HepG2 (cell line): ENCODE data around the gene ANKZF1. TPM values are rescaled to one million over a fixed set of nuclear protein-coding genes. Genes with fewer than 3 reads are reported as not detected.
A peak's percentile ranks its signal among the peaks of the same experiment; 100 is the strongest.

Experiments used
- ELF4 ChIP-seq: sonication (generic); formaldehyde crosslinking; IDR thresholded peaks from 2 replicates; pipeline ENCODE4 v1.5.0; 2020; ENCODE audit warnings: missing genetic modification reagents, mild to moderate bottlenecking, moderate library complexity, borderline replicate concordance
- GATAD2A ChIP-seq: IDR thresholded peaks from 2 replicates; pipeline ENCODE4 v1.6.1; 2016
- KLF12 ChIP-seq: sonication (generic); formaldehyde crosslinking; IDR thresholded peaks from 2 replicates; pipeline ENCODE4 v1.4.0; 2020; ENCODE audit warnings: missing genetic modification reagents, borderline replicate concordance
- MED13 ChIP-seq: sonication (generic); formaldehyde crosslinking; IDR thresholded peaks from 2 replicates; pipeline ENCODE4 v1.5.0; 2020; ENCODE audit warnings: missing genetic modification reagents
- MIXL1 ChIP-seq: IDR thresholded peaks from 2 replicates; pipeline ENCODE4 v1.6.1; 2016
- NFRKB ChIP-seq: fragments of 450-650 bp; IDR thresholded peaks from 2 replicates; pipeline ENCODE4 v1.6.1; 2017
- POLR2AphosphoS5 ChIP-seq: IDR thresholded peaks from 2 replicates; pipeline ENCODE4 v1.6.1; 2012; ENCODE audit warnings: low read depth, low read length
- POLR2G ChIP-seq: fragments of 200-400 bp; formaldehyde crosslinking; IDR thresholded peaks from 2 replicates; pipeline ENCODE4 v1.6.1; 2018; ENCODE audit warnings: mild to moderate bottlenecking, low read depth, low read length, moderate library complexity
- PRPF4 ChIP-seq: fragments of 200-400 bp; formaldehyde crosslinking; IDR thresholded peaks from 2 replicates; pipeline ENCODE4 v1.6.1; 2016; ENCODE audit warnings: low read length, low read depth; ENCODE audit not compliant: poor library complexity, severe bottlenecking
- SP1 ChIP-seq, 2 experiments: fragments of 450-650 bp in 1 of 2; sonication (generic) in 1 of 2; formaldehyde crosslinking in 1 of 2; IDR thresholded peaks; 2 replicates each; pipeline versions ENCODE4 v1.4.0 to v1.6.1; 2016 to 2020; ENCODE audit warnings: missing genetic modification reagents in 1 of 2
- TEAD2 ChIP-seq: sonication (generic); formaldehyde crosslinking; IDR thresholded peaks from 2 replicates; pipeline ENCODE4 v1.9.0; 2021; ENCODE audit warnings: missing genetic modification reagents
- TGIF2 ChIP-seq: IDR thresholded peaks from 2 replicates; pipeline ENCODE4 v1.6.1; 2016; ENCODE audit warnings: control low read depth, missing compliant biosample characterization
- TSC22D2 ChIP-seq: sonication (generic); formaldehyde crosslinking; IDR thresholded peaks from 2 replicates; pipeline ENCODE4 v1.5.1; 2020; ENCODE audit warnings: missing genetic modification reagents, mild to moderate bottlenecking, borderline replicate concordance
- YY1 ChIP-seq: IDR thresholded peaks from 2 replicates; pipeline ENCODE4 v1.6.1; 2011; ENCODE audit warnings: low read length, low read depth, moderate library complexity, mild to moderate bottlenecking; ENCODE audit not compliant: insufficient read depth, insufficient replicate concordance
- ZIK1 ChIP-seq: sonication (generic); formaldehyde crosslinking; IDR thresholded peaks from 2 replicates; pipeline ENCODE4 v1.5.0; 2020; ENCODE audit warnings: mild to moderate bottlenecking, low read depth, missing genetic modification reagents, borderline replicate concordance
- ZNF232 ChIP-seq: sonication (generic); formaldehyde crosslinking; IDR thresholded peaks from 2 replicates; pipeline ENCODE4 v1.4.0; 2020; ENCODE audit warnings: missing genetic modification reagents, borderline replicate concordance
- ZNF282 ChIP-seq: fragments of 450-650 bp; IDR thresholded peaks from 2 replicates; pipeline ENCODE4 v1.6.1; 2018; ENCODE audit not compliant: partially characterized antibody
- ZNF530 ChIP-seq: sonication (generic); formaldehyde crosslinking; IDR thresholded peaks from 2 replicates; pipeline ENCODE4 v1.5.0; 2020; ENCODE audit warnings: low read depth, mild to moderate bottlenecking, missing genetic modification reagents
- ZNF572 ChIP-seq: sonication (generic); formaldehyde crosslinking; IDR thresholded peaks from 2 replicates; pipeline ENCODE4 v1.5.1; 2020; ENCODE audit warnings: mild to moderate bottlenecking, missing genetic modification reagents
- ZNF724P ChIP-seq: sonication (generic); formaldehyde crosslinking; IDR thresholded peaks from 2 replicates; pipeline ENCODE4 v1.8.0; 2022; ENCODE audit warnings: missing genetic modification reagents, borderline replicate concordance
- polyA plus RNA-seq, 8 experiments: library from polyadenylated mRNA; depleted of rRNA in 3 of 8; stranded (reverse) in 7 of 8; unstranded in 1 of 8; fragments of >200 nt; fragmentation: Illumina TruSeq in 4 of 8; extraction: Trizol in 4 of 8; gene quantifications; 2 replicates each; pipeline versions ENCODE4 v1.2.1 to v1.2.3, GENCODE V29; 2011 to 2016; ENCODE audit warnings: low read depth in 4 of 8, missing spikeins in 1 of 8, mixed read lengths in 1 of 8; ENCODE audit not compliant: insufficient read depth in 1 of 8
- total RNA-seq, 5 experiments: library from RNA; depleted of rRNA; stranded (reverse); fragments of >200 nt; fragmentation: Illumina TruSeq; extraction: Trizol; gene quantifications; 2 replicates each; pipeline ENCODE4 v1.2.3, GENCODE V29; 2016; ENCODE audit warnings: low read depth in 1 of 5
- TF ChIP-seq, protein P1 (sequence below): sonication (generic); formaldehyde crosslinking; IDR thresholded peaks from 2 replicates; pipeline ENCODE4 v1.4.0; 2020; ENCODE audit warnings: low read depth, mild to moderate bottlenecking, missing genetic modification reagents
- TF ChIP-seq, protein P2 (sequence below): sonication (generic); formaldehyde crosslinking; IDR thresholded peaks from 2 replicates; pipeline ENCODE4 v1.5.0; 2020; ENCODE audit warnings: missing genetic modification reagents
- TF ChIP-seq, protein P3 (sequence below): sonication (generic); formaldehyde crosslinking; IDR thresholded peaks from 2 replicates; pipeline ENCODE4 v1.4.0; 2020; ENCODE audit warnings: mild to moderate bottlenecking, missing genetic modification reagents
- TF ChIP-seq, protein P4 (sequence below): sonication (generic); formaldehyde crosslinking; IDR thresholded peaks from 2 replicates; pipeline ENCODE4 v1.5.0; 2020; ENCODE audit warnings: missing genetic modification reagents

Gene ANKZF1
- total and polyA plus RNA-seq, 2 of the 13 experiments (the other 11 are each of a cell fraction or from before 2014, with no cell fraction given) = 25.3 to 128 TPM

DNA sequence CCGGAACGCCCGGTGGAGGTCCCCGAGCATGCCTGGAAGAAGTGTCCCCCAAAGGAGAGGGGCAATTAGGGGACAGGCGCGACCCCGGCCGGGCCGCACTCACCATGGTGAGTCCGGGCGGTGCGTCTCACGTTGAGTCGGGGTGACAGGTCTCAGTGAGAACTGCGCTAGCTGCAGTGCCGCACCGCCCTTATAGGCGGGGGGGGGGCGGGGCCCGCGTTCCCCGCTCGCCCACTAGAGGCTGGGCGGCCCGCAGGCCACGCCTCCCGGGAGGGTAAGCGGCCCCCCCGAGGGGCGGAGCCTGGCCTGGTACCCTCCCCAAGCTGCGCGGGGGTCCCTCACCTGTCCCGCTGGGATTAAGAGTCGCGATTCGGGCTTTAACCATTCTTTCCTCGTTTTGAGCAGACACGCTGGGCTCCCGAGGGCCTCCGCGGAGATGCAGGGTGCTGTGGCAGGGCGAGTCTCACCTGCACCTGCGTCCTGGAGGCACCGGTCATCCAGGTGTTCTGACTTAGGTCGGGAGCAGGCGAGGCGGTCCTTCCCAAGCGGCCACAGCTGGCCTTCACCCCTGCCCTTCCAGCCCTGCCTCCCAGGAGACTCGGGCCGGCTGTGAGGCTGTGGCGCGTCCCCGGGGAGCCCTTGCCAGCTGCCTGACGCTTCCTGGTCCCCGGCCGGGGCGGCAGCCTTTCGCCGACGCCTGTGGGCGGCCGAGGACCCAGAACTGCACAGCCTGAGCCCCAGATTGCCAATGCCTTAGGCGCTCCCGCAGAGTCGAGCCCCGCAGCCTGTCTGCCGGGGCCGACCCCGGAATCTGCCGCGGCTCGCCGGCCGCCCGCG lies 24.4 kb downstream of the ANKZF1 start, which contains the start of gene TUBA4A (continued):
- TF ChIP-seq MIXL1 (CRISPR knock-in tag) (no peak), YY1 (peak; percentile 54), POLR2G (peak; percentile 77), ZIK1 (CRISPR knock-in tag) (peak; percentile 84; the same call in 1 of the 2 replicates), KLF12 (0 out of 2 replicates have a peak, but pooled peaks have one; percentile 54), TSC22D2 (CRISPR knock-in tag) (0 out of 2 replicates have a peak, but pooled peaks have one; percentile 19), ZNF572 (CRISPR knock-in tag) (0 out of 2 replicates have a peak, but pooled peaks have one; percentile 36), ZNF232 (CRISPR knock-in tag) (peak; percentile 21; the same call in 1 of the 2 replicates), SP1 (IDR thresholded peaks at IDR 0.05) (no peak), SP1 (CRISPR knock-in tag; IDR thresholded peaks at IDR 0.05) (peak; percentile 89), TGIF2 (0 out of 2 replicates have a peak, but pooled peaks have one; percentile 58), ELF4 (CRISPR knock-in tag) (no peak), NFRKB (no peak), ZNF530 (CRISPR knock-in tag) (no peak), POLR2AphosphoS5 (peak; percentile 84), GATAD2A (CRISPR knock-in tag) (no peak), PRPF4 (no peak), MED13 (CRISPR knock-in tag) (0 out of 2 replicates have a peak, but pooled peaks have one; percentile 41), ZNF724P (CRISPR knock-in tag) (0 out of 2 replicates have a peak, but pooled peaks have one; percentile 2), TEAD2 (CRISPR knock-in tag) (no peak), ZNF282 (no peak)
- TF ChIP-seq, protein P1, sequence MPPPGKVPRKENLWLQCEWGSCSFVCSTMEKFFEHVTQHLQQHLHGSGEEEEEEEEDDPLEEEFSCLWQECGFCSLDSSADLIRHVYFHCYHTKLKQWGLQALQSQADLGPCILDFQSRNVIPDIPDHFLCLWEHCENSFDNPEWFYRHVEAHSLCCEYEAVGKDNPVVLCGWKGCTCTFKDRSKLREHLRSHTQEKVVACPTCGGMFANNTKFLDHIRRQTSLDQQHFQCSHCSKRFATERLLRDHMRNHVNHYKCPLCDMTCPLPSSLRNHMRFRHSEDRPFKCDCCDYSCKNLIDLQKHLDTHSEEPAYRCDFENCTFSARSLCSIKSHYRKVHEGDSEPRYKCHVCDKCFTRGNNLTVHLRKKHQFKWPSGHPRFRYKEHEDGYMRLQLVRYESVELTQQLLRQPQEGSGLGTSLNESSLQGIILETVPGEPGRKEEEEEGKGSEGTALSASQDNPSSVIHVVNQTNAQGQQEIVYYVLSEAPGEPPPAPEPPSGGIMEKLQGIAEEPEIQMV (CRISPR knock-in tag) = 0 out of 2 replicates have a peak, but pooled peaks have one; percentile 67
- TF ChIP-seq, protein P2, sequence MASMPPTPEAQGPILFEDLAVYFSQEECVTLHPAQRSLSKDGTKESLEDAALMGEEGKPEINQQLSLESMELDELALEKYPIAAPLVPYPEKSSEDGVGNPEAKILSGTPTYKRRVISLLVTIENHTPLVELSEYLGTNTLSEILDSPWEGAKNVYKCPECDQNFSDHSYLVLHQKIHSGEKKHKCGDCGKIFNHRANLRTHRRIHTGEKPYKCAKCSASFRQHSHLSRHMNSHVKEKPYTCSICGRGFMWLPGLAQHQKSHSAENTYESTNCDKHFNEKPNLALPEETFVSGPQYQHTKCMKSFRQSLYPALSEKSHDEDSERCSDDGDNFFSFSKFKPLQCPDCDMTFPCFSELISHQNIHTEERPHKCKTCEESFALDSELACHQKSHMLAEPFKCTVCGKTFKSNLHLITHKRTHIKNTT (CRISPR knock-in tag) = no peak
- TF ChIP-seq, protein P3, sequence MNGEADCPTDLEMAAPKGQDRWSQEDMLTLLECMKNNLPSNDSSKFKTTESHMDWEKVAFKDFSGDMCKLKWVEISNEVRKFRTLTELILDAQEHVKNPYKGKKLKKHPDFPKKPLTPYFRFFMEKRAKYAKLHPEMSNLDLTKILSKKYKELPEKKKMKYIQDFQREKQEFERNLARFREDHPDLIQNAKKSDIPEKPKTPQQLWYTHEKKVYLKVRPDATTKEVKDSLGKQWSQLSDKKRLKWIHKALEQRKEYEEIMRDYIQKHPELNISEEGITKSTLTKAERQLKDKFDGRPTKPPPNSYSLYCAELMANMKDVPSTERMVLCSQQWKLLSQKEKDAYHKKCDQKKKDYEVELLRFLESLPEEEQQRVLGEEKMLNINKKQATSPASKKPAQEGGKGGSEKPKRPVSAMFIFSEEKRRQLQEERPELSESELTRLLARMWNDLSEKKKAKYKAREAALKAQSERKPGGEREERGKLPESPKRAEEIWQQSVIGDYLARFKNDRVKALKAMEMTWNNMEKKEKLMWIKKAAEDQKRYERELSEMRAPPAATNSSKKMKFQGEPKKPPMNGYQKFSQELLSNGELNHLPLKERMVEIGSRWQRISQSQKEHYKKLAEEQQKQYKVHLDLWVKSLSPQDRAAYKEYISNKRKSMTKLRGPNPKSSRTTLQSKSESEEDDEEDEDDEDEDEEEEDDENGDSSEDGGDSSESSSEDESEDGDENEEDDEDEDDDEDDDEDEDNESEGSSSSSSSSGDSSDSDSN (CRISPR knock-in tag) = 0 out of 2 replicates have a peak, but pooled peaks have one; percentile 12
- TF ChIP-seq, protein P4, sequence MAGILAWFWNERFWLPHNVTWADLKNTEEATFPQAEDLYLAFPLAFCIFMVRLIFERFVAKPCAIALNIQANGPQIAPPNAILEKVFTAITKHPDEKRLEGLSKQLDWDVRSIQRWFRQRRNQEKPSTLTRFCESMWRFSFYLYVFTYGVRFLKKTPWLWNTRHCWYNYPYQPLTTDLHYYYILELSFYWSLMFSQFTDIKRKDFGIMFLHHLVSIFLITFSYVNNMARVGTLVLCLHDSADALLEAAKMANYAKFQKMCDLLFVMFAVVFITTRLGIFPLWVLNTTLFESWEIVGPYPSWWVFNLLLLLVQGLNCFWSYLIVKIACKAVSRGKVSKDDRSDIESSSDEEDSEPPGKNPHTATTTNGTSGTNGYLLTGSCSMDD (CRISPR knock-in tag) = 0 out of 2 replicates have a peak, but pooled peaks have one; percentile 16
